ENCODE results near the gene DHX57. TPM values are rescaled to one million over a fixed set of nuclear protein-coding genes. Genes with fewer than 3 reads are reported as not detected.

The DHX57 gene
- total RNA-seq, 4 donors from 2014 or later, result 11.1 to 17.4 (median 12.2) TPM

DNA sequence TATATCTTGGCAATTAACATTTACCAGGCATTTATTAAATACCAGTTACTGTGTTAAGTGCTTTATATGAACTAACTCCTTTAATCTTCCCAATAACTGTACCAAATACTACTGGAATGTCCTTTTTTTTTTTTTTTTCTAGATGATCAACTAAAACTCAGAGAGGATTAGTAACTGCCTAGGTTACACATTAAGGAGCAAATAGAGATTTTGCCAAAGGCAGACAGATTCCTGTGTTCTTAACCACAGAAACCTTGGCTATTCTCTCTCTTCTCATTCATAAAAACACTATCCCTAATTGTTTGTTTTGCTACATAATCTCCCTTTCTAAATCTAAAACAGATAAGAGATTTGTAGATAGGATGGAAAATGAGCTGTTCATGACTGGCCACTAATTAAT lies 13.3 kb downstream of the DHX57 start:
- Histone ChIP-seq H3K4me3 (no peak overlapping the region), H3K36me3 (peaks cover 47 to 77% (median 63%) of the 10 kb centered on the region in 4 donors), H3K27ac (replicated peaks in 1 of 4) (no peak overlapping the region), H3K4me1 (no peaks in the 10 kb centered on the region), H3K9me3 (no peaks in the 10 kb centered on the region), H3K27me3 (no peaks in the 10 kb centered on the region)
- intact Hi-C loops (cut with DNase I), result no loop called here
- TF ChIP-seq POLR2A (IDR thresholded peaks at IDR 0.05; ENCODE audit: low read depth), result no peak
- TF ChIP-seq POLR2AphosphoS5 (IDR thresholded peaks at IDR 0.05), result no peak
- TF ChIP-seq, protein P1, sequence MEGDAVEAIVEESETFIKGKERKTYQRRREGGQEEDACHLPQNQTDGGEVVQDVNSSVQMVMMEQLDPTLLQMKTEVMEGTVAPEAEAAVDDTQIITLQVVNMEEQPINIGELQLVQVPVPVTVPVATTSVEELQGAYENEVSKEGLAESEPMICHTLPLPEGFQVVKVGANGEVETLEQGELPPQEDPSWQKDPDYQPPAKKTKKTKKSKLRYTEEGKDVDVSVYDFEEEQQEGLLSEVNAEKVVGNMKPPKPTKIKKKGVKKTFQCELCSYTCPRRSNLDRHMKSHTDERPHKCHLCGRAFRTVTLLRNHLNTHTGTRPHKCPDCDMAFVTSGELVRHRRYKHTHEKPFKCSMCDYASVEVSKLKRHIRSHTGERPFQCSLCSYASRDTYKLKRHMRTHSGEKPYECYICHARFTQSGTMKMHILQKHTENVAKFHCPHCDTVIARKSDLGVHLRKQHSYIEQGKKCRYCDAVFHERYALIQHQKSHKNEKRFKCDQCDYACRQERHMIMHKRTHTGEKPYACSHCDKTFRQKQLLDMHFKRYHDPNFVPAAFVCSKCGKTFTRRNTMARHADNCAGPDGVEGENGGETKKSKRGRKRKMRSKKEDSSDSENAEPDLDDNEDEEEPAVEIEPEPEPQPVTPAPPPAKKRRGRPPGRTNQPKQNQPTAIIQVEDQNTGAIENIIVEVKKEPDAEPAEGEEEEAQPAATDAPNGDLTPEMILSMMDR (IDR thresholded peaks at IDR 0.05), result no peak
- TF ChIP-seq EP300 (IDR thresholded peaks at IDR 0.05), result no peak
- DNase-seq (ENCODE audit: extremely low spot score), result no peak

DNA sequence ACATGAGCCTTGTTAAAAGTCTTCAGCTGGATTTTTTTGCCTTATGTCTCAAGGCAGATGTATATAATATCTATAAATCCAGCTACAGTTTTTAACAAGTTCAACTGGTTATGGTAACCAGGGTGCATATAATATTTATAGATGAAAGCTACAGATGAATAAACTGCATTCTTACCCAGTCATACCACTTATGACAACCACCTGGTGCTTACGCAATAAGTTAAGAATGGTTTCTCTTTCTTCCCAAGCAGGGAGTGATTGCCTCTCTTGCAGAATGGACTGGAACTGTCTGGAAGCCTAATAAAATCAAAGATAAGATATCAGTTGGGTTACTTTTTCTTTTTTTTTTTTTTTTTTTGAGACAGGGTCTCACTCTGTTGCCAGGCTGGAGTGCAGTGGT lies 19.6 kb downstream of the DHX57 start:
- DNase-seq (ENCODE audit: extremely low spot score), result no peak
- H3K9me3 ChIP-seq, result no peaks in the 10 kb centered on the region
- H3K27ac ChIP-seq (replicated peaks in 1 of 4), result no peak overlapping the region
- 97% methylated on average over 1 of the region's 1 CpG for WGBS
- H3K4me1 ChIP-seq, result no peaks in the 10 kb centered on the region
- no peak overlapping the region for H3K4me3 ChIP-seq
- TF ChIP-seq EP300 (IDR thresholded peaks at IDR 0.05) (no peak), POLR2A (IDR thresholded peaks at IDR 0.05; ENCODE audit: low read depth) (no peak), POLR2AphosphoS5 (IDR thresholded peaks at IDR 0.05) (no peak)
- TF ChIP-seq, protein P1 (IDR thresholded peaks at IDR 0.05), result no peak
- H3K27me3 ChIP-seq, result no peaks in the 10 kb centered on the region
- intact Hi-C loops (cut with DNase I), result no loop called here
- peaks cover 52 to 93% (median 79%) of the 10 kb centered on the region in 4 donors for H3K36me3 ChIP-seq

DNA sequence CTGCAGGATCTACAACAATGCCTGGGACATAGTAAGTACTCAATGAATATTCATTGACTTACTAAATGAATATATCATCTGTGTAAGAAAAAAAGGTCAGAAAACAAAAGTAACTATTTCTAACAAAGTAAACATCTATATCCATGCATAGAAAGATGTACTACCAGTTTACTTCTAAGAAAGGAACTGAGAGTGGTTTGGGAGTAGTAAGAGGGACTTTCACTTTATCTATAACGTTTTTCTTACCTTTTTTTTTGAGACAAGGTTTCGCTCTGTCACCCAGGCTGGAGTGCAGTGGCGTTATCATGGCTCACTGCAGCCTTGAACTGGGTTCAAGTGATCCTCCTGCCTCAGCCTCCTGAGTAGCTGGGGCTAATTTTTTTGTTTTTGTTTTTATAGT lies 25.7 kb downstream of the DHX57 start:
- Histone ChIP-seq H3K9me3 (no peaks in the 10 kb centered on the region), H3K36me3 (peaks cover 17 to 90% (median 59%) of the 10 kb centered on the region in 4 donors), H3K27ac (replicated peaks in 1 of 4) (no peak overlapping the region), H3K4me1 (no peaks in the 10 kb centered on the region), H3K4me3 (no peak overlapping the region), H3K27me3 (no peaks in the 10 kb centered on the region)
- TF ChIP-seq, protein P1 (IDR thresholded peaks at IDR 0.05), result no peak
- TF ChIP-seq EP300 (IDR thresholded peaks at IDR 0.05), result no peak
- TF ChIP-seq POLR2A (IDR thresholded peaks at IDR 0.05; ENCODE audit: low read depth), result no peak
- TF ChIP-seq POLR2AphosphoS5 (IDR thresholded peaks at IDR 0.05), result no peak
- 94% methylated on average over 3 of the region's 3 CpGs for WGBS
- no peak for DNase-seq (ENCODE audit: extremely low spot score)
- intact Hi-C loops (cut with DNase I), result no loop called here

DNA sequence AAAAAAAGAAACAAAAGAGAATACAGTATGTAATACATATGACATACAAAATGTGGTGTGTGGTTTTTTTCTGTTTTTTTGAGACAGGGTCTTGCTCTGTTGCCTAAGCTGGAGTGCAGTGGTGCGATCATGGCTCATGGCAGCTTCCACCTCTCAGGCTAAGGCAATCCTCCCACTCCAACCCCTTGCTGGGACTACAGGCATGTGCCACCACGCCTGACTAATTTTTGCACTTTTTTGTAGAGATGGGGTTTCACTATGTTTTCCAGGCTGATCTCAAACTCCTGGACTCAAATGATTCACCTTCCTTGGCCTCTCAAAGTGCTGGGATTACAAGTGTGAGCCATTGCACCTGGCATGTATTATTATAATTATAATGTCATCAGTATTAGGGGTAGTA lies 38.9 kb downstream of the DHX57 start:
- 97% methylated on average over 2 of the region's 2 CpGs for WGBS

More for the DNA sequence above, 38.9 kb downstream of the DHX57 start:
- intact Hi-C loops (cut with DNase I), result no loop called here
- no peak overlapping the region for H3K4me3 ChIP-seq
- no peaks in the 10 kb centered on the region for H3K9me3 ChIP-seq
- H3K36me3 ChIP-seq, result peaks cover 11 to 95% (median 55%) of the 10 kb centered on the region in 4 donors
- H3K4me1 ChIP-seq, result no peaks in the 10 kb centered on the region
- H3K27me3 ChIP-seq, result no peaks in the 10 kb centered on the region
- TF ChIP-seq POLR2AphosphoS5 (IDR thresholded peaks at IDR 0.05), result no peak
- TF ChIP-seq, protein P1 (IDR thresholded peaks at IDR 0.05), result no peak
- TF ChIP-seq POLR2A (IDR thresholded peaks at IDR 0.05; ENCODE audit: low read depth), result no peak
- TF ChIP-seq EP300 (IDR thresholded peaks at IDR 0.05), result no peak
- no peak overlapping the region for H3K27ac ChIP-seq (replicated peaks in 1 of 4)
- no peak for DNase-seq (ENCODE audit: extremely low spot score)

Measured in esophagus muscularis mucosa (tissue), 4 donors.